Renal cortical epithelial cell (primary cell): ENCODE results near the gene TCEANC2. TPM values are rescaled to one million over a fixed set of nuclear protein-coding genes. Genes with fewer than 3 reads are reported as not detected.
A peak's percentile ranks its signal among the peaks of the same experiment; 100 is the strongest.
"Not testable (repeated sequence)": the region's sequence is repeated elsewhere in the genome, so short reads cannot be mapped to it uniquely, and the experiment has no call there.

ENCODE experiments used
- DNase-seq: peaks from one replicate; pipeline ENCODE4 v3.0.0-alpha.2; 2011; ENCODE audit warnings: low read depth
- total RNA-seq: library from RNA; depleted of rRNA; stranded (reverse); fragments of >200 nt; gene quantifications from 2 replicates; pipeline ENCODE4 v1.2.3, GENCODE V29; 2014

TCEANC2 gene
- 2.1 and 5.3 TPM in 2 replicates for total RNA-seq

DNA sequence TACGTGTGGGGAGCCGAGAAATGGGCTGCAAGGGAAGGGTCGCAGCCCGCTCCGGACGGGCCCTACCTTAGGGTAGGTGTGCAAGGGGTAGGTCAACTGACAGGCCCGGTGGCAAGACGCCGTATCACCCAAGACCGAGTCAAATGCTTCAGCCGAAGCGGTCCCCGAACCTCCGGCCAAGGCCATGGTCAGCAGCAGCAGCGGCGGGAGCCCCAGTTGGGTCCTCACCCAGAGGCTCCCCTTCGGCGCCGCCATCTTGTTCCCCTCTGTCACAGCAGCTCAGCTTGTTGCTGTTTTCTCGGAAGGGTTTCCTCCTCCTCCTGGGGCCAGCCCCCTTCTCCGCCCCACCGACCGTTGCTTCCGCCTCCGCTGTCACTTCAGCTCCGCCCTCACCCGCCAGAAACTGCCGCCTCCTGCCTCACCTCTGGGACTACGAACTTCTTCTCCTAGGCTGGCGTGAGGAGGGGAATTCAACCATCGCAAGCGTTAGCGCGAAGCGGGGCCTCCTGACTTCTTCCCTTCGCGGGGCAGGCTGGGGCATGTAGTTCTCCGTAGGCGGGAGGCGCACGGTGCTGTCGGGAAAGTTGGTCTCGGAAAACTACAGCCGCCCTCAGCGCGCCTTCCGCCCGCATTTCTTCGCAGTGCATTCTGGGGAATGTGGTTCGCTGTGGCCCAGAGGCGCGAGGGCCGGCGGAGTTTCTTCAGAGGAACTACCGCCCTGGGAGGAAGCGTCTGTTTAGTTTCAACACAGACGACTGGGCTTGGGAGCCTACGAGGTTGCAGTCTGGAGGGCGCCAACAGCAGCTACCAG, at the start of gene TCEANC2, which contains the start of gene TMEM59:
TSS of gene TCEANC2 (plus strand) at position 675 of the 811 bp plus-strand sequence. CDS start 815 bp downstream, outside the sequence.
TSS of gene TMEM59 (minus strand) at position 271 of the 811 bp plus-strand sequence. CDS start at position 255, 16 bp downstream.
- peak; percentile 98 for DNase-seq

DNA sequence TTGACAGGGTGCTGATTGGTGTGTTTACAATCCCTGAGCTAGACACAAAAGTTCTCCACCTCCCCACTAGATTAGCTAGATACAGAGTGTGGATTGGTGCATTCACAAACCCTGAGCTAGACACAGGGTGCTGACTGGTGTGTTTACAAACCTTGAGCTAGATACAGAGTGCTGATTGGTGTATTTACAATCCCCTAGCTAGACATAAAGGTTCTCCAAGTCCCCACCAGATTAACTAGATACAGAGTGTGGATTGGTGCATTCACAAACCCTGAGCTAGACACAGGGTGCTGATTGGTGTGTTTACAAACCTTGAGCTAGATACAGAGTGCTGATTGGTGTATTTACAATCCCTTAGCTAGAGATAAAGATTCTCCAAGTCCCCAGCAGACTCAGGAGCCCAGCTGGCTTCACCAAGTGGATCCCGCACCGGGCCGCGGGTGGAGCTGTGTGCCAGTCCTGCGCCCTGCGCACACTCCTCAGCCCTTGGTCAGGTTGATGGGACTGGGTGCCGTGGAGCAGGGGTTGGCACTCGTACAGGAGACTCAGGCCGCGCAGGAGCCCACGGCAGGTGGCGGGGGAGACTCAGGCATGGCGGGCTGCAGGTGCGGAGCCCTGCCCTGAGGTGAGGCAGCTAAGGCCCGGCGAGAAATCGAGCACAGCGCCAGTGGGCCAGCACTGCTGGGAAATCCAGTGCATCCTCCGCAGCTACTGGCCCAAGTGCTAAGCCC, 49.5 kb upstream of the TCEANC2 start:
- DNase-seq: not testable (repeated sequence)

DNA sequence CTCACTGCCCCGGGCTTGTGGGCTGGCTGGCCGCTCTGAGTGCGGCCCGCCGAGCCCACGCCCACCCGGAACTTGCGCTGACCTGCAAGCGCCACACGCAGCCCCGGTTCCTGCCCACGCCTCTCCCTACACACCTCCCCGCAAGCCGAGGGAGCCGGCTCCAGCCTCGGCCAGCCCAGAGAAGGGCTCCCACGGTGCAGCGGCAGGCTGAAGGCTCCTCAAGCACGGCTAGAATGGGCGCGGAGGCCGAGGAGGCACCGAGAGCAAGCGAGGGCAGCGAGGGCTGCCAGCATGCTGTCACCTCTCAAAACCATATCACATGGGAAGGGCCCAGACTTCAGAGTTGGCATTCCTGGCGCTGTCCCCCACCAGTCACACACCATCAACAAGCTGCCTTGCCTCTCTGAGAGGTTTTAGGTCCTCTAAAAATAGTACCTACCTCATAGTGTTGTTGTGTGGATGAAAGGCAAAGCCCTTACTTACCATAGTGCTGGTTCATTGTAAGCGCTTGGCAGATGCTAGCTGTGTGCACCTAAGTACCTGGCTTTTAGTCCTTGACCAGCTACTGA, 48.8 kb upstream of the TCEANC2 start:
- no peak for DNase-seq

DNA sequence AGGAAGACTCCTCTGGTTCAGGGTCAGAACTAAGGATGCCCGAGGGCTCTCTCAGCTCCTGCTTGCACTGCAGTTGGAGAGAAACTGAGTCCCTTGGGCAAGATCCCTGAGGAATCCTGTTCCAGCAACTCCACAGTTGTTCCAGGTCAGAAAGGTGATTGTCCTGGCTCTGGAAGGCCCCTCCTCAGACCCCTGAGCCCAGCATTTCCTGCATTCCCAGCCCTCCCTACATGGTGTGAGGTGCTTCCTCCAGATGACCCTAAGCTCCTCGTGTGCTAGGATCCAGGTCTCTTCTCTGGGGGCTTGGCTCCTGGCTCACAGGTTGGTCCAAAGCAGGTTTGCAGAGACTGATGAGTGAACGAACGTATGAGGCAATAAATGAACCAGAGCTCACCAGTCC, 46.9 kb upstream of the TCEANC2 start:
- no peak for DNase-seq

DNA sequence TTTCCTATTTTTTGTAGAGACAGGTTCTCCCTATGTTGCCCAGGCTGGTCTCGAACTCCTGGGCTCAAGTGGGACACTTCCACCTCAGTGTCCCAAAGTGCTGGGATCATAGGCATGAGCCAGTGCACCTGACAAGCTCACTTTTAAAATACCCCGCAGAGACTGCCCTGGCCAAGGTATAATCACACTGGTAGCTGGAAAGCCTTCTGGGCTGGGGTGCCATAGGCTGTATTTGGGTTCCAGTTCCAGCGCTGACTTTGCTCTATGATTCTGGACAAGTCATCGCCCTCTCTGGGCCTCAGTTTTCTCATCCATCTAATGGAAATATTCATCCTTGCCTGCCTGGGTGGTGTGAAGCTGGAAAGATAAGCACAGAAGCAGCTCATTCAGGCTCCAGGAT, 45.8 kb upstream of the TCEANC2 start:
- DNase-seq: no peak

DNA sequence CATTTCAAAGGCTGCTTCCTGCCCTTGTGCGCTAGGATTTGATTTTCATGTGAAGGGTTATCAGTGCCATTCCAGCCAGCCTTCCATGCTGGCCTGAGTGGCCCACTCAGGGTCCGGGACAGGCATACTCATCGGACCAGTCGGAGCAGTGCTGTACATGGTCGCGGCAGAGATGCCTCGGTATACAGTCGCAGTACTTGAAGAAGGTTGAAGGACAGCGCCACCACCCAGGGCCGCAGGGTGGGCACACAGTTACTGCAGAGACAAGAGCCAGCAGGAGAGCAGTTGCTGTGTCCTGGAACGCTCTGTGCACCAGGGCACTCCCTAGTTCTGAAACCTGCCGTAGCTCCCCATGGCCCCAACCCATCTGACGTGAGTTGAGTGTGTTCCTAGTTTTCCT, 44.5 kb upstream of the TCEANC2 start:
- no peak for DNase-seq

DNA sequence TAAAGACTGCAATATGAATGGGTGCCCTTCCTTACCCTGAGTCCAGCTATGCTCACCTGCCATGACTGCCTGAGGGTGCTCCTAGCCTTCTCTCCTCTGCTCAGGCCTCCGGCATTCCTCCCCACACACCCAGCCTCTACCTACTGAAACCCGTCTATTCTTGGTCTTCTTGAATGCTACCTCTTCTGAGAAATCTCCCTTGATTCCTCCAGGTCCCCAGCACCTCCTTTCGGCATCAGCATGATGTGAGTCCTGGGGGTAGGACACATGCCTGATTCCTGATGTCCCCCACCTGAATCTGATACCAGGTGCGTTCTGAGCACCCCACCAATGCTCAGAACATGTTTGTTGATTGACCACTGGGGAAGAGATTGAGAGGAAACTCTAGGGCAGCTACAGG, 44.0 kb upstream of the TCEANC2 start:
- no peak for DNase-seq

DNA sequence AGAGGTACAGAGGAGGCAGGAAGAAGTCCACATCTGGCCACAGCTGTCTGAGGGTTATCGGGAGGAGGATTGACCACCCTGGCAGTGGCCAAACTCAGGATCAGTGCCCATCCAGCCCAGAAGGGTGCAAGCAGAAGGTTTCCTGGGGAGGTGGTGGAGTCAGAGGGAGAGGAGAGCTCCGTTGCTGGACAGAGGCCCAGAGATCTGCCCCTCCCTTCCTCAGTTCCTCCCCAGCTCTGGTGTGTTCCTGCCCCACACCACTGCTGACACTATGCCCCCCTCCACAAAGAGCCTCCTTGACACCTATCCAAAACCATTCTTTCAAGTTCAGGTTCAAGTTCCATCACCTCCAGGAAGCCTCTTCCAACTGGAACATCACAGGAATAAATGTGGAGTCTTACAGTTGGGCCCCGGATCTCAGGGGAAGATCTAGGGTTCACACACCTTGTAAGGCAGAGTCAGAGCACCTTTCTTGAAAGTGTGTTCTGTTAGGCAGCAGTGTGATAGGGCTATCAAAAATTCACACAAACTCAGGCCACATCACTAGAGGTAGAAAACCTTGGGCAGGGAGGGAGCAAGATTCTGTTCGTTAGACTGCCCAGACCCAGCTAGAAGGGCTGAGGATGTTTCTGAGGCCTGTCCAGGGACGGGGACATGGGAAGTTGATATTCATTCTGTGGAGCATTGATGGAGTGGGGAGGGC, 42.8 kb upstream of the TCEANC2 start:
- no peak for DNase-seq

DNA sequence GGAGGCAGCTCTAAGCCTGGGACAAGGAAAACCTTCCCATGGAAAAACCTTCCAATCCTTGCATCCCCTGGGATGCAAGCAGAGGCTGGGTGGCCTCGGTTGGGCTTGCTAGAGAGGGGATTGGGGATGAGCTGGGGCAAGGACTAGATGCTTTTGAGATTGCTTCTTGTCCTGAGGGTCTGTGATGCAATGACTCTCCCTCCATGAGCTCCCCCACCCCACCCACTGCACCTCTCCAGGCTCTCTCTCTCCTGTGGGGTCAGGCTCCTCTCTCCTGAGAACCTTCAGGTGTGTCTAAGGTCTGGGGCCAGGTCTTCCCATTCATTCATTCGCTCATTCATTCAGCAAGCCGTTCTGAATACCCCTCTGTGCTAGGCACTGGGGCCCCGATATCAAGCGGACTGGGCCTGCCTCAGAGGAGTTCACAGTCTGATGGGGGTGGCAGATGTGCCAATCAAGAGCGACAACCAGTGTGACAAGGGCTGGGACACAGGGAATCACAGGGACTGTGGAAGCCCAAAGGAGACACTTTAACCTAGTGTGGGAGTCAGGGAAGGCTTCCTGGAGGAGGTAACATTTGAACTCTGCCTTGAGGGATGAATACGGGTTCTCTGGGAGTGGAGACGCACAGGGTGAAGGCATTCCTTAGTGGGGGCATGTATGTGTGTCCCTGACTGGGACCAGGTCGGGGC, 41.9 kb upstream of the TCEANC2 start:
- DNase-seq: no peak

DNA sequence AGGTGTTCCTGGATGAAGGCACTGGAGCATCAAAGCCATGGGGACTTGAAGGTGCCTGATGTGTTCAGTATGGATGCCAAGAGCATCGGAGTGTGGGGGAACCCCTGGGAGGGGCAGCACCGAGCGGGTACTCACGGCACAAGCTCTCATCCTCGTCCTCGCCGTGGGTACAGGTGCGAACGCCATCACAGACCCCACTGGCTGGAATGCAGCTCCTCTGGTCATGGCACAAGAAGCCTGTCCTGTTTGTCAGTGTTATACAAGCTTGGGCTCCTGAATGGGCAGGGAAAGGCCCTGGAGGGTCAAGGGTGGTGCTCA, 41.4 kb upstream of the TCEANC2 start:
- no peak for DNase-seq

DNA sequence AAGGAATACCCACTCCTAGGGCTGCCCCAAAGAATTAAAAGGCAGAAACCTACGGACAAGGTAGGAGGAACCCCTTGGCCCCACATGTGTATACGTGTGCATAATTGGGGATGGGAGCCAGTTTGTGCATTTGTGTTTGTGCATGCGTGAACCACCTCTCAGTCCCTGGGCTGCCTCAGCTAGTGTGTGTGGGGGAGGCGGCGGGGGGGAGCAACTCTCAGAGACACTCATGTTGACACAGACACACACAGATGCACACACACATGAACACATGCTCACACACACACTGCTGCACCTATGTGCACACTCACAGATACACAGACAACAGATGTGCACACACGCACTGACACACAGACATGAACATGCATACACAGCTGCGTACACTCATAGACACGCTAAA, 40.5 kb upstream of the TCEANC2 start:
- DNase-seq: no peak

DNA sequence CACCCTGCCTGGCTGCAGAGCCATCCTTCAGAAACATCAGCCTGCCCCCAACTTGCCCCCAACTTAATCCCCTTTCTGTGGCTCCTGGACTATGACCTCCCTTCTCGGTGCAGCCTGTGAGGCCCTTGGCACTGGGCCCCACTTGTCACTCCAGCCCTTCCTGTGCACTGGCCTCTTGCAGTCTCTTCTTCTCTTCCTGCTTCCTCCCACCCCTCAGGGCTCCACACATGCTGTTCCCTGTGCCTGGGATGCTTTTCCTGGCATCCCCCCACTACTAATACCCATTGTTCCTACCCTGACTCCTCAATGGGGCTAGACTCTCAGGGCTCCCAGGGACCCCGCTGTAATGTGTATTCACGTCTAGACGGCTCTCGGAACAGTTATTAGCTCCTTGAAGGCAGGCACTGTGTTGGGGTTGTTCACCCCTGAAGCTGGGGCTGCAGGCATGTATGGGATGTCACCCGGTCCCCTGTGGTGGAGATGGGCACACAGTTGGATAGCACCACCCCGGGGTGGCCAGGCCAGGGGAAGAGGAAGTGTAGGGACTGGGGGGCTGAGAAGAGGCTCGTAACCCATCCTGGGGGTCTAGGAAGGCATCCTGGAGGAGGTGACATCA, 39.9 kb upstream of the TCEANC2 start:
- DNase-seq: no peak

DNA sequence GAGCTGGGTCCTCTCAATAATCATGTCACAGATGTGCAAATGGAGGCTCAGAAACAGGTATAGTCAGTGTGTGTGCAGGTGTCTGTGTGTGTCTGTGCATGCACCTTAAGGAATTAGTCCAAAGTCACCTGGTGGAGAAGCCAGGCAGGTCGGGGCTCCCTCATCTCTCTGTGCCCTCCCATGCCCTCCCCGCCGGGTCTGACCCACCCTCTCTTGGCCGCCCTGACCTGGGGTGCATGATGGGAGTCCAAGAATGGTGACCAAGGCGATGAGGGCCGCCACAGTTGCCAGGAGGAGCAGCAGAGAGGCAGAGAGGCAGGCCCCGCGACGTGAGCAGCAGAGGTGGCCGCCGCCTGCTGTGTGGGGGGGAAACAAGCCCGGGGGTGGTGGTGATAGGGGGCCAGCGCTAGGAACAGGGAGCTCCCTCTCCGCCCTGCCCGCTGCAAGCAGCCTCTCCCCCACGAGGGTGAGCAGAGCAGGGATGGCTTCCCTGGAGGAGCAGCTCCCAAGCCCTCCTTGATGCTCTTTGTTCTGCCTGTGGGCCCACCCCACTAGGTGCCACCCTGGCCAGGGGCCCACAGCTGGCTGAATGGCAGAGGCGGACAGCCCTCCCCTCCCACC, 39.3 kb upstream of the TCEANC2 start:
- no peak for DNase-seq

DNA sequence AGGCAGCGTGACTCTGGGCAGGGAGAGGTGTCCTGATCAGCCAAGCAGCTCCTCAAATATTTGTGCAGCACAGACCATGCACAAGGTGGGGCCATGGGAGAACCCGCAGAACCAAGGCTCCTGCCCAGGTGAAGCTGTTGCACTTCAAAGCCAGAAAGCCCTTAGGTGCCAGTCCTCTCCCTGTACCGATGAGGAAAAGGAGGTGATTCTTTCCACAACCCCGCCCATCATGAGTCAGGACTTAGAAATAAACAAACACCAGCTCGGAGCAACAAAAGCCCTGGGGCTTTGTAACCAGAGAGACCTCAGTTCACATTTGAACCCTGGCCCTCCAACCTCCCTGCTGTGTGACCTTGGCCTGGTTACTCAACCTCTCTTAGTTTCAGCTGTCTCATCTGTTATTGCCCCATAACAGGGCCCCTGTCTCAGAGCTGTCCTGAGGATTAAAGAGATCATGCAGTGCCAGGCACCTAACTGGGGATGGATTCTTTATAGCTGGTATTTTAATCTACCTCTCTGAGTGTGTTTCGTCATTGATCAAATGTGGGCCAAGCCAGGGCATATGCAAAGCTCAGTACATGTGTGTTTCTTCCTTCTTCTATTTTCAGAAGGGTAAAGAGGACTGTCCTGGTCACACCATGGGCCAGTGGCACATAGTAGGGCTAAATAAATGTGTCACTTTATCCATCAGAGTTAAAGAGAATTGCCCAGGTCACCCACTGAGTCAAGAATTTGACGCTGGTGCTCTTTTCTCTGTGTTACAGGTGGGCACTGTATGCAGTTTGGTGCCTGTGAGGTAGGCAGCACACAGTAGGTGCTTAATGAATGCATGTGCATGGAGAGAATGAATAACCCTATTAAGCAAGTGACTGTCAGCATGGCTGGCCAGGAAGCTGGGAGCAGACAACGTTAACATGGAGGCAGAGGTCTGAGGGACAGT, 36.8 kb upstream of the TCEANC2 start:
- DNase-seq: peak; percentile 85

DNA sequence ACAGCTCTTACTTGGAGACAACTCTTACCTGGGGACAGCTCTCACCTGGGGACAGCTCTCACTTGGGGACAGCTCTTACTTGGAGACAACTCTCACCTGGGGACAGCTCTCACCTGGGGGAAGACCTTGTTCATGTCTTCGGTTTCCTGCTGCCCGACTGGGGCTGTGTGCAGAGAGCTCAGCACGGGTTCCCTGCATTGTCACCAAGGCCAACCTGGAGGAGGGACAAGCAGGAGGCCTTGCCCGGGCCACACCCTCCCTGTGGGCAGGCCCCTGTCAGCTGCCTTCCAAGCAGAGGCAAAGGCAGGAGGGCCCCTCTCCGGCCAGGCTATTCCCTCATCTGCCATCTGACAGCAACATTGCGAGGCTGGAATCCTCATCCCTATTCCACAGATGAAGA, 35.4 kb upstream of the TCEANC2 start, which contains the start of gene LDLRAD1:
TSS of gene LDLRAD1 (minus strand) at position 208 of the 400 bp plus-strand sequence. CDS start at position 134, 74 bp downstream.
- DNase-seq: no peak

DNA sequence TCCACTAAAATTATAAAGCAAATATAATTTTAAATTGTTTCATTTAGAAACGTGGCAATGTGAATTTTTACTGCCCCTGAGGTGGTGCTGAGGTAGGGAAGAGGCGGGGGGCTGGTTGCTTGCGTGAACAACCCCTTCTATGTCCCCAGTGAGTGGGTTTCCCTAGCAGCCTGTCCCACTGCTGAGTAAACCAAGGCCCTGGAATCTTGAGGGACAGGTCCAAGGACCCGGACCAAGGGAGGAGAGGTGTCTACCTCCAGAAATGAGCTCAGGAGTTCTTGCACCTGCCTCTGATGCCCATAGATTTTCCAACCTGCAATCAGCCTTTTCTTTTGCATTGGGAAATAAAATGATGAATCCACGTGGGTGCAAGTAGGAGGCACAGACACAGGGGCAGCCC, 34.8 kb upstream of the TCEANC2 start:
- no peak for DNase-seq

DNA sequence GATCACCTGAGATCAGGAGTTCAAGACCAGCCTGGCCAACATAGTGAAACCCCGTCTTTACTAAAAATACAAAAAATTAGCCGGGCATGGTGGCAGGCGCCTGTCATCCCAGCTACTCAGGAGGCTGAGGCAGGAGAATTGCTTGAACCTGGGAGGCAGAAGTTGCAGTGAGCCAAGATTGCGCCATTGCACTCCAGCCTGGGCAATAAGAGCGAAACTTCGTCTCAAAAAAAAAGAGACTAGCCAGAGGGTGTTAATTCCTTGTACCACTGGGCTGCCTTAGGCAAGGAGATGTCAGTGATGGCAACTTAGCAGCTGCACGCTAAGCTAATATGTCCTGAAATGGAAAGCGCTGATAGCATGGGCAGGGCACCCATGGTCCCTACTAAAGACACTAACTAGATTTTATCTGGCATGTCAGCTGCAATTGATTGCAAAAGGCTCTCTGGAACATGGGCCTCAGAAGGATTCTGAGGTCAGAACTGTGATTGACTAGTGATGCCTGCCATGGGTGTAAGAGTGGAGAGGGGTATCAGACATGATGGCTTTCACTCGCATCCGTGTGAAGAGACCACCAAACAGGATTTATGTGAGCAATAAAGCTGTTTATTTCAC, 33.7 kb upstream of the TCEANC2 start:
- not testable (repeated sequence) for DNase-seq

DNA sequence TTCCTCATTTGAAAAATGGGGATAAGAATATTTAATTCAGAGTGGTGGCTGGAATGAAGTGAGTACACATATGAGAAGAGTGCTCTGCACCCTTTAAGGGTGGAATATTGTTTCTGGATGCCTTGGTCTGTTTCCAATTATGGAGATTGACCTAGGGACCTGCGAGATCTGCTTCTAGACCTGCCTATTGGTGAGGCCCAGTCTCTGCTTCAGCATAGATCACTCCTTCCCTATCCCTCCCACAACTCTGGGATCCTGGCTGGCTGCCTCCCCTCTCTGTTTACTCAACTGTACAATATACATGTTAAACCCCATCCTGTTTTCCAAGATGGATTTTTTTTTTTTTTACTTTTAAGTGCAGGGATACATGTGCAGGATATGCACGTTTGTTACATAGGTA, 29.1 kb upstream of the TCEANC2 start:
- DNase-seq: no peak

DNA sequence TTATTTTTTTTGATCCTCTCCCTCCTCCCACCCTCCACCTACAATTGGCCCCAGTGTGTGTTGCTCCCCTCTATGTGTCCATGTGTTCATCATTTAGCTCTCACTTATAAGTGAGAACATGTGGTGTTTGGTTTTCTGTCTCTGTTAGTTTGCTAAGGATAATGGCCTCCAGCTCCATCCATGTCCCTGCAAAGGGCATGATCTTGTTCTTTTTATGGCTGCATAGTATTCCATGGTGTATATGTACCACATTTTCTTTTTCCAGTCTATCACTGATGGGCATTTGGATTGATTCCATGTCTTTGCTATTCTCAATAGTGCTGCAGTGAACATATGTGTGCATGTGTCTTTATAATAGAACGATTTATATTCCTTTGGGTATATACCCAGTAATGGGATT, 28.6 kb upstream of the TCEANC2 start:
- DNase-seq: not testable (repeated sequence)
